Lung (tissue), 12 donors: Measurements from ENCODE around the gene FHOD3. TPM values are rescaled to one million over a fixed set of nuclear protein-coding genes. Genes with fewer than 3 reads are reported as not detected.

Source experiments
- ATAC-seq: fragments of 200-7000 bp; cut with Tn5 transposase; one replicate; pipeline ENCODE4 v1.9.1; 2020; ENCODE audit warnings: moderate number of reproducible peaks; ENCODE audit not compliant: insufficient read depth, low FRiP score
- DNase-seq, 3 donors: peaks; one replicate each; pipeline ENCODE4 v3.0.0-alpha.2; 2013 to 2017
- H3K27ac ChIP-seq, 2 donors: one replicate each; pipeline ENCODE4 v1.5.1; 2013; ENCODE audit warnings: mild to moderate bottlenecking in 2 of 2, moderate library complexity in 2 of 2, control low read depth in 1 of 2, inconsistent platforms in 1 of 2, low read depth in 1 of 2, low read length in 1 of 2
- H3K27me3 ChIP-seq, 3 donors: one replicate each; pipeline ENCODE4 v1.5.1; 2013; ENCODE audit warnings: low read length in 2 of 3; ENCODE audit not compliant: control insufficient read depth in 3 of 3, insufficient read depth in 3 of 3
- H3K36me3 ChIP-seq, 4 donors: one replicate each; pipeline ENCODE4 v1.5.1; 2013; ENCODE audit warnings: low read length in 4 of 4, mild to moderate bottlenecking in 1 of 4, moderate library complexity in 1 of 4; ENCODE audit not compliant: control insufficient read depth in 4 of 4, insufficient read depth in 4 of 4
- H3K4me1 ChIP-seq, 5 donors: one replicate each; pipeline ENCODE4 v1.5.1; 2013; ENCODE audit warnings: low read length in 5 of 5, mild to moderate bottlenecking in 2 of 5, moderate library complexity in 1 of 5; ENCODE audit not compliant: control insufficient read depth in 5 of 5, insufficient read depth in 5 of 5
- H3K4me3 ChIP-seq: one replicate; pipeline ENCODE4 v1.5.1; 2013; ENCODE audit warnings: mild to moderate bottlenecking, control low read depth, moderate library complexity
- H3K9ac ChIP-seq, 2 donors: one replicate each; pipeline ENCODE4 v1.5.1; 2013; ENCODE audit warnings: low read length in 2 of 2, control low read depth in 1 of 2; ENCODE audit not compliant: insufficient read depth in 1 of 2
- H3K9me3 ChIP-seq, 4 donors: one replicate each; pipeline ENCODE4 v1.5.1; 2013; ENCODE audit warnings: low read length in 3 of 4, mild to moderate bottlenecking in 1 of 4, moderate library complexity in 1 of 4; ENCODE audit not compliant: control insufficient read depth in 4 of 4, insufficient read depth in 3 of 4
- CTCF ChIP-seq: IDR thresholded peaks from 2 replicates; pipeline ENCODE4 v1.5.1; 2012; ENCODE audit warnings: mild to moderate bottlenecking; ENCODE audit errors: control extremely low read depth, extremely low read depth
- WGBS, 2 donors: extraction: QIAGEN DNeasy Blood & Tissue Kit; methylation state at CpG; one replicate each; pipeline ENCODE4 v1.1.7; 2013; 5-methylcytosine and 5-hydroxymethylcytosine counted together
- polyA plus RNA-seq, 2 donors: library from polyadenylated mRNA; stranded (reverse); fragments of 200-250 nt; gene quantifications; one replicate each; pipeline ENCODE4 v1.2.1, GENCODE V29; 2013
- total RNA-seq, 2 donors: library from RNA; depleted of rRNA in 1 of 2; stranded (reverse); fragments of >200 nt in 1 of 2; gene quantifications; one replicate each; pipeline ENCODE4 v1.2.1, GENCODE V29; 2014 to 2021
- donor health status: control.
- donor health status: control.
- donor health status: Bipolar disorder and iron deficiency.
- donor health status: healthy.
- donor health status: DM: yes; HTN: yes; CAD: no.

Gene FHOD3
- total and polyA plus RNA-seq, 4 donors, result 1.0 to 7.4 (median 2.9) TPM

DNA sequence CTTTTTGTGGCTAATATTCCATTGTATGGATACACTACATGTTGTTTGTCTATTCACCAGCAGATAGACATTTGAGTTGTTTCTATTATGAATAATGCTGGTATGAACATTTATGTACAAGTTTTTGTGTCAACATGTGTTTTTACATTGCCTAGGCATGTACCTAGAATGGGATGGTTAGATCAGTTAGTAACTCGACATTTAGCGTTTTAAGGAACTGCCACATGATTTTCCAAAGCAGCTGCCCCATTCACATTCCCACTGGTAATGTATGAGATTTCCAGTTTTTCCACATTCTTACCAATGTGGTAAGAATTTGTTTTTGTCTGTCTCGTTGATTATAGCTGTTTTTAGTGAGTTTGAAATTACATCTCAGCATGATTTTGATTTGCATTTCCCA is 112.8 kb downstream of the FHOD3 start:
- no peaks in the 10 kb centered on the region for H3K4me1 ChIP-seq
- H3K9me3 ChIP-seq, result peaks cover 0 to 2% (median 0%) of the 10 kb centered on the region in 4 donors
- no peak overlapping the region for H3K4me3 ChIP-seq
- 76 to 89% methylated on average over 3 of the region's 3 CpGs for WGBS, 2 donors
- ATAC-seq (no peak), DNase-seq (no peak)
- H3K9ac ChIP-seq, result no peak overlapping the region
- no peak for TF ChIP-seq CTCF
- H3K27ac ChIP-seq, result no peak overlapping the region
- no peaks in the 10 kb centered on the region for H3K36me3 ChIP-seq
- H3K27me3 ChIP-seq, result no peaks in the 10 kb centered on the region

GRCh38 chr18:36411745-36412168 is 114.2 kb downstream of the FHOD3 start:
- Histone ChIP-seq H3K27me3 (no peaks in the 10 kb centered on the region), H3K27ac (no peak overlapping the region), H3K4me3 (no peak overlapping the region), H3K9me3 (peaks cover 0 to 2% (median 0%) of the 10 kb centered on the region in 4 donors), H3K4me1 (no peaks in the 10 kb centered on the region), H3K36me3 (no peaks in the 10 kb centered on the region), H3K9ac (no peak overlapping the region)
- DNase-seq (no peak), ATAC-seq (no peak)
- TF ChIP-seq CTCF, result no peak
- WGBS, 2 donors, result 72 to 74% methylated on average over 3 of the region's 3 CpGs

DNA sequence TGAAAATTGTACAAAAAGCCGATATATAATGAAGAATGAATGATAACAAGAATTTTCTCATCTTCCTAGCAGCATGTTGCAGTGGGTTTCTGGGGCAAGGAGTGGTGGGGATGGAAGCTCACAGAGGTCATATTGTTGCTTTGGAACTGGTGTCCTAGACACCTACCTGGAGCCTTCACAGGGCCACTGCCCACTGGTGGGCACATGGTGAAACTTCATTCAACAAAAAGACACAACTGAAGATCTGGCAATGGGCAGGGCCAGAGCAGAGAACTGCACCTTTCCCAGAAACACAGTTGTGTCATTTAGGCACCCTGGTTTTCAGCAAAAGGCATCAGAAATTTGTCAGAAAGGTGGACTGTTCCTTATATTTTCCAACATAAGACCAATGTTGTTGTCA is 115.3 kb downstream of the FHOD3 start:
- no peak overlapping the region for H3K27ac ChIP-seq
- WGBS, 2 donors, result 90 to 97% methylated on average over 1 of the region's 1 CpG
- no peaks in the 10 kb centered on the region for H3K36me3 ChIP-seq
- peaks cover 0 to 1% (median 0%) of the 10 kb centered on the region in 5 donors for H3K4me1 ChIP-seq
- H3K9ac ChIP-seq, result no peak overlapping the region
- no peak for DNase-seq
- H3K27me3 ChIP-seq, result no peaks in the 10 kb centered on the region
- H3K4me3 ChIP-seq, result no peak overlapping the region
- peaks cover 0 to 2% (median 0%) of the 10 kb centered on the region in 4 donors for H3K9me3 ChIP-seq
- no peak for TF ChIP-seq CTCF
- ATAC-seq, result no peak

- DNase-seq, result no peak
- Histone ChIP-seq H3K4me3 (no peak overlapping the region), H3K4me1 (peaks cover 0 to 9% (median 5%) of the 10 kb centered on the region in 5 donors), H3K27ac (no peak overlapping the region), H3K36me3 (no peaks in the 10 kb centered on the region), H3K27me3 (no peaks in the 10 kb centered on the region), H3K9ac (no peak overlapping the region), H3K9me3 (no peaks in the 10 kb centered on the region)
- WGBS, 2 donors, result 87 to 89% methylated on average over 1 of the region's 1 CpG
- no peak for TF ChIP-seq CTCF
- ATAC-seq, result no peak
Observed at GRCh38 chr18:36415171-36415570, 117.7 kb downstream of the FHOD3 start.
